ENCODE results near the gene EPDR1. TPM values are rescaled to one million over a fixed set of nuclear protein-coding genes. Genes with fewer than 3 reads are reported as not detected.

Gene EPDR1
- total RNA-seq, 3 donors from 2014 or later (not counting 1 experiment from before 2014, with no cell fraction given): 1.4 to 2.1 (median 2.0) TPM

- H3K4me1 ChIP-seq (ENCODE audit: control insufficient read depth, insufficient read depth, low read length): no peaks in the 10 kb centered on the region
- no peak overlapping the region for H3K27ac ChIP-seq (ENCODE audit: low read length)
- ATAC-seq (no peak), DNase-seq (no peak)
- H3K36me3 Mint-ChIP-seq: no peaks in the 10 kb centered on the region
- TF ChIP-seq CTCF (IDR thresholded peaks at IDR 0.05): no peak
- H3K27me3 ChIP-seq (ENCODE audit: control insufficient read depth, insufficient read depth, low read length): no peaks in the 10 kb centered on the region
- no peak overlapping the region for H3K4me3 ChIP-seq (ENCODE audit: low read length)
- no peaks in the 10 kb centered on the region for H3K4me1 Mint-ChIP-seq
- no peaks in the 10 kb centered on the region for H3K27me3 Mint-ChIP-seq (ENCODE audit: low read depth in 2 of 2)
- H3K27ac Mint-ChIP-seq: no peak overlapping the region
- H3K36me3 ChIP-seq (ENCODE audit: control insufficient read depth, insufficient read depth, low read length): no peaks in the 10 kb centered on the region
- H3K4me3 Mint-ChIP-seq: no peak overlapping the region
- 86% methylated on average over 3 of the region's 3 CpGs for WGBS (ENCODE audit: insufficient coverage)
- peaks cover 0 to 2% of the 10 kb centered on the region in 2 donors for H3K9me3 Mint-ChIP-seq
- H3K9me3 ChIP-seq (ENCODE audit: control insufficient read depth, insufficient read depth, low read length): no peaks in the 10 kb centered on the region
- intact Hi-C loops (cut with micrococcal nuclease): loop anchor here (5.0 to 10.0 kb wide), 2 partner anchors 473 to 765 kb away; no protein-coding TSS in a partner anchor
These were observed 20.7 kb upstream of the EPDR1 start for GRCh38 chr7:37899712-37900247.

GRCh38 chr7:37901236-37901827 is 19.1 kb upstream of the EPDR1 start:
- 38% methylated on average over 4 of the region's 6 CpGs for WGBS (ENCODE audit: insufficient coverage)
- no peaks in the 10 kb centered on the region for H3K36me3 ChIP-seq (ENCODE audit: control insufficient read depth, insufficient read depth, low read length)
- DNase-seq (peak in 1 of 2 donors; percentile 34), ATAC-seq (peak in 2 of 3 donors; percentile 35 to 54)
- intact Hi-C loops (cut with micrococcal nuclease): loop anchor here (5.0 to 10.0 kb wide), 2 partner anchors 471 to 763 kb away; no protein-coding TSS in a partner anchor
- Mint-ChIP-seq H3K27me3 (ENCODE audit: low read depth in 2 of 2) (peaks cover 0 to 2% of the 10 kb centered on the region in 2 donors), H3K4me1 (no peaks in the 10 kb centered on the region), H3K27ac (no peak overlapping the region), H3K9me3 (peaks cover 0 to 2% of the 10 kb centered on the region in 2 donors), H3K36me3 (no peaks in the 10 kb centered on the region), H3K4me3 (no peak overlapping the region)
- TF ChIP-seq CTCF (IDR thresholded peaks at IDR 0.05): peak; percentile 55
- H3K4me3 ChIP-seq (ENCODE audit: low read length): no peak overlapping the region
- H3K9me3 ChIP-seq (ENCODE audit: control insufficient read depth, insufficient read depth, low read length): no peaks in the 10 kb centered on the region
- H3K27ac ChIP-seq (ENCODE audit: low read length): no peak overlapping the region
- no peaks in the 10 kb centered on the region for H3K27me3 ChIP-seq (ENCODE audit: control insufficient read depth, insufficient read depth, low read length)
- no peaks in the 10 kb centered on the region for H3K4me1 ChIP-seq (ENCODE audit: control insufficient read depth, insufficient read depth, low read length)

- TF ChIP-seq CTCF (IDR thresholded peaks at IDR 0.05): no peak
- H3K4me3 Mint-ChIP-seq: no peak overlapping the region
- Histone ChIP-seq H3K4me1 (ENCODE audit: control insufficient read depth, insufficient read depth, low read length) (no peaks in the 10 kb centered on the region), H3K27me3 (ENCODE audit: control insufficient read depth, insufficient read depth, low read length) (no peaks in the 10 kb centered on the region), H3K9me3 (ENCODE audit: control insufficient read depth, insufficient read depth, low read length) (no peaks in the 10 kb centered on the region), H3K36me3 (ENCODE audit: control insufficient read depth, insufficient read depth, low read length) (no peaks in the 10 kb centered on the region), H3K27ac (ENCODE audit: low read length) (no peak overlapping the region), H3K4me3 (ENCODE audit: low read length) (no peak overlapping the region)
- DNase-seq: no peak
- 90% methylated on average over 2 of the region's 2 CpGs for WGBS (ENCODE audit: insufficient coverage)
- no peak overlapping the region for H3K27ac Mint-ChIP-seq
- H3K36me3 Mint-ChIP-seq: no peaks in the 10 kb centered on the region
- H3K27me3 Mint-ChIP-seq (ENCODE audit: low read depth in 2 of 2): peaks cover 0 to 9% of the 10 kb centered on the region in 2 donors
- H3K9me3 Mint-ChIP-seq: peaks cover 0 to 2% of the 10 kb centered on the region in 2 donors
- ATAC-seq: no peak
- no peaks in the 10 kb centered on the region for H3K4me1 Mint-ChIP-seq
- intact Hi-C loops (cut with micrococcal nuclease): loop anchor here (5.0 to 10.0 kb wide), 2 partner anchors 470 to 763 kb away; no protein-coding TSS in a partner anchor
These were observed 18.4 kb upstream of the EPDR1 start for GRCh38 chr7:37901890-37902524.
